GM18508 (cell line): ENCODE results near the gene FITM1.
A peak's percentile ranks its signal among the peaks of the same experiment; 100 is the strongest.

Source experiments
- ATAC-seq: cut with Tn5 transposase; IDR thresholded peaks from one replicate; pipeline ENCODE4 v1.9.1; 2021; ENCODE audit warnings: moderate number of reproducible peaks; ENCODE audit not compliant: insufficient read depth, unreplicated experiment

The FITM1 gene

GRCh38 chr14:24155100-24155499 lies 24.6 kb downstream of the FITM1 start:
- ATAC-seq: no peak

DNA sequence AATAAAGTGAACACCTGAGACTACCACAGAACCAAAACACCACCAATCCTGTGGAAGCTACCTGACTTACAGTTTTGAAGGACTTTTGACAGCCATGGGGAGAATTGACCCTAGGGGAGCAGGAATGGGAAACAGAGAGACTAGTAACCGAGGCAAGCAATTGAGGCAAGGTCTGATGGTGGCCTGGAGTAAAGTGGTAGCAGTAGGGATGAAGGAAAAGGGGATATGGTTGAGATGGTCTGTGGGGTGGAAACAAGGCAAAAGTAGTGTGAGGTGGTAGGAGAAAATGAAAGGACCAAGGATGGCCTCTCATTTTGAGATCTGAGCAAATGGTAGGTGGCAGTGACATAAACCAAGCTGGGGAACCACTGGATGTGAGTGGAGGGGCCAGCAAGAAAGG lies 26.4 kb downstream of the FITM1 start:
- no peak for ATAC-seq

DNA sequence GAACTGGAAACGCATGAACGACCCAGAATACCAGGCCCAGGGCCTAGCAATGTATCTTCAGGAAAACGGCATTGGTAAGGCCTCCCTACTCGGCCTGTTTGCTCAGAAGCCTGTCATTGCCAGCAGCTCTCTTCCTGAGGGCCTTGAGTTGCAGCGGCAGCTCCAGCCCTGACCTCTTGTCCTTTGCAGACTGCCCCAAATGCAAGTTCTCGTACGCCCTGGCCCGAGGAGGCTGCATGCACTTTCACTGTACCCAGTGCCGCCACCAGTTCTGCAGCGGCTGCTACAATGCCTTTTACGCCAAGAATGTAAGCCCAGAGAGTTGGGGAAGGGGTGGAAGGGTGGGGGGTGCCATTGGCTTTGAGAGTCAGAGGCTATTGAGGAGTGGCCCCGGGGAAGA lies 26.9 kb downstream of the FITM1 start:
- no peak for ATAC-seq

GRCh38 chr14:24159777-24160498 lies 29.5 kb downstream of the FITM1 start:
- no peak for ATAC-seq

GRCh38 chr14:24160499-24160849 lies 30.0 kb downstream of the FITM1 start:
- no peak for ATAC-seq

DNA sequence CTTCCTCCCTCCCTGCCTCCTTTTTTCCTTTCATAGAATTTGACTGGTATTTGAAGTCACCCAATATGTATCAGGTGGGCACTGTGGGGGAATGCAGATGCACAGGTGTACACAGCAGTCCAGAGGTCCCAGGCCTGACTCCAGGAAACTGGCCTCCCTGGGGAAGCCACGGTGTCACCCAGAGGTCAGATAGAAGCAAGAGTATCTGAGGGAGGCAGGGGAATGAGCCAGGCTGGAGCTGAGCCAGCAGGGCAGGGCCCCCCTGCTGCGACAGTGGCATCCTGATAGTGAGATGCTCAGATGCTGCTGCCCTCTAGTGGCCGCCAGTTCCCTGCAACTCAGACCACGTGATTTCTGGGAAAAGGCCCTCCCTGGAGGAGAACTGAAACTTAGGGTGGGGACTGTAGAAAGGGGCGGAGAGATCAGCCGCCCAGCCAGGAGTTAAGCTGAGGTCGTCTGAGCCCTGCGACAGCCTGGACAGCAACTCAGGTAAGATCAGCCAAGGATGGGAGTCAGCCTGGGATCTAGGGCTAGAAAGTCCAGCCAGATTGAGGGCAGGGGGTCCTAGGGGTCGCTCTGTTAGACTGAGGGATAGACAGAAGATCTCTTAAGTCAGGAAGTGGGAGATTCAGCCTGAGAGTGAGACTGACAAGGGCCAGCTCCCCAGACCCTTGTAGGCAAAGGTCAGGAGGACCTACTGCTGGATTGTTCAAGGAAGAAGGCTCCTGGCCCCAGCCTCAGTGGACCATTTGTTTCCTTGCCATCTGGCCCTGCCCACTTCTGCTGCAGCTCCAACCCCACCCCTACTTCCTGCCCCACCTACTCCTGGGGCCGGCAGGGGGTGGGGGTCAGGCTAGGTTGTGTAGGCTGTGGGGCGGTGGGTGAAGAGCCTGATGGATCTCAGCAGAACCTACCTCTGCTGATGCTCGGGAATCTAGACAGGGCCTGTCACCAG lies 30.7 kb downstream of the FITM1 start, which contains the start of gene IRF9:
TSS of gene IRF9 (plus strand) at position 416 of the 955 bp plus-strand sequence. CDS start 880 bp downstream, outside the sequence.
- ATAC-seq: peak; percentile 56

GRCh38 chr14:24162093-24162492 lies 31.6 kb downstream of the FITM1 start:
- no peak for ATAC-seq

DNA sequence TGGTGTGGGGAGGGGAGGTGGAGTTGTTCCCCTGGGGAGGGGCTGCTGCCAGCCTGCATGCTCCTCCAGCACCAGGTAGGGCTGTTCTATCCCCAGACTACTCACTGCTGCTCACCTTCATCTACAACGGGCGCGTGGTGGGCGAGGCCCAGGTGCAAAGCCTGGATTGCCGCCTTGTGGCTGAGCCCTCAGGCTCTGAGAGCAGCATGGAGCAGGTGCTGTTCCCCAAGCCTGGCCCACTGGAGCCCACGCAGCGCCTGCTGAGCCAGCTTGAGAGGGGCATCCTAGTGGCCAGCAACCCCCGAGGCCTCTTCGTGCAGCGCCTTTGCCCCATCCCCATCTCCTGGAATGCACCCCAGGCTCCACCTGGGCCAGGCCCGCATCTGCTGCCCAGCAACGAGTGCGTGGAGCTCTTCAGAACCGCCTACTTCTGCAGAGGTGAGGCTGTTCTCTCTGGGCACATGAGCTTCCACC lies 34.1 kb downstream of the FITM1 start:
- no peak for ATAC-seq

DNA sequence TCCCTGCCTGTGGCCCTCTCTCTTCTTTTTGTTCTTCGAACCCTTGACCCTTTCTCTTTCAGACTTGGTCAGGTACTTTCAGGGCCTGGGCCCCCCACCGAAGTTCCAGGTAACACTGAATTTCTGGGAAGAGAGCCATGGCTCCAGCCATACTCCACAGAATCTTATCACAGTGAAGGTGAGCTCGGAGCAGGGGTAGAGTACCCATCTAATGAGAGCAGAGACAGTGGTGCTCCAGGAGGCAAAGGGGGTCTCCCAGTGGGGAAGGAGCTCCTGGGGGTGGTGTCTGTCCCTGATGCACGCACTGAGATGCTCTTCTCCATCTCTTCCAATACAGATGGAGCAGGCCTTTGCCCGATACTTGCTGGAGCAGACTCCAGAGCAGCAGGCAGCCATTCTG lies 35.3 kb downstream of the FITM1 start:
- ATAC-seq: no peak

- no peak for ATAC-seq
These were observed 37.1 kb downstream of the FITM1 start for GRCh38 chr14:24167469-24168114.

GRCh38 chr14:24171422-24172260 lies 41.2 kb downstream of the FITM1 start, which contains the start of gene REC8:
TSS of gene REC8 (plus strand) at chr14:24172080. CDS start at chr14:24172553, 473 bp downstream.
- ATAC-seq: peak; percentile 61

DNA sequence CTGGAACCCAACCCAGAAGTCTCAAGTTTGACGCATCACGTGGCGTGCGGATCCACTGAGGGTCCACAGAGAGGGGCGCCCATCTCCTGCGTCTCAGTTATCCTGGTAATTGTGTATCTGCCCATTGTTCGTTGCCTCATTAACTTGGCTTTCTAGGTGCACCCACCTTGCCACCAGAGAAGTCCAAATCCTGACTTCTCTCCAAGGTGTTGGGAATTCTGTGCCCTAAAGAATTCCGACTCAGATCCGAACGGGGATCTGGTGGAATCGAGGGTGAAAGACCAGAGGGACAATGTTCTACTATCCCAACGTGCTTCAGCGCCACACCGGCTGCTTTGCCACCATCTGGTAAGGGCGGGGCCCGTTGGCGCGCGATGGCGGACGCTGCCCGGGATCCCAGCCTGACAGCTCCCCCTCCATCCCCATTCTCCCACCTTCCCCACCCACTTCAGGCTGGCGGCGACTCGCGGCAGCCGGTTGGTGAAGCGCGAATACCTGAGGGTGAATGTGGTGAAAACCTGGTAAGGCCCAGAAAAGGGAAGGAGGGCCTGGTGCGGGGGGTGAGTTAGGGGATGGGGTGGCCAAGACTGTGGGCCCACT lies 41.9 kb downstream of the FITM1 start:
- no peak for ATAC-seq

DNA sequence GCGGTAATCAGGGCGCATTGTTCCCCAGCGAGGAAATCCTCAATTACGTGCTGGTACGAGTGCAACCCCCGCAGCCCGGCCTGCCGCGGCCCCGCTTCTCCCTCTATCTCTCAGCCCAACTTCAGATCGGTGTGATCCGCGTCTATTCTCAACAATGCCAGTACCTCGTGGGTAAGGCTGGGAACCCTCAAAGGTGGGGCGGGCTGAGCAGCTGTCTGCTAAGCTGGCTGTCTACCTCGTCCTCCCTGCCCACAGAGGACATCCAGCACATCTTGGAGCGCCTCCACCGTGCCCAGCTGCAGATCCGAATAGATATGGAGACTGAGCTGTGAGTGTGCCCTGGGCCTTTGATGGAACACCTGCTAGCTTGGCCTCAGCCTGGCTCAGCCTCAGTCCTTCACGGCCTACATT lies 42.4 kb downstream of the FITM1 start:
- ATAC-seq: no peak

GRCh38 chr14:24176599-24176998 lies 46.1 kb downstream of the FITM1 start:
- ATAC-seq: no peak

GRCh38 chr14:24177041-24177825 lies 46.8 kb downstream of the FITM1 start:
- no peak for ATAC-seq

DNA sequence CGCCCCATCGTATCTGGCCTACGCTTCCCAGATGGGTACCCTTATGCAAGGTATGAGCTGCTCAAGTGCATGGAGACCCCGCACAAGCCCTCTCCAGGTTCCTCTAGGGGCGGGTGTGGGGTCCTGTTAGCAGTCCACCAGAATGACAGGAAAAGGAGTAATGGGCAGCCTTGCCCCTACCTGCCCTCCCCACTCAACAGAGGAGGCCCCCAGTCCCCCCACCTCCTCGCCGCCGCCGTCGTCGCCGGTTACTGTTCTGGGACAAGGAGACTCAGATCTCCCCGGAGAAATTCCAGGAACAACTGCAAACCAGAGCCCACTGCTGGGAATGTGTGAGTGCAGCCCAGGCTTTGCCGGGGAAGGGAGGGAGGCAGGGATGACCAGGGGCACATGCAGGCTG lies 47.4 kb downstream of the FITM1 start:
- ATAC-seq: no peak

- no peak for ATAC-seq
These were observed 48.1 kb downstream of the FITM1 start for GRCh38 chr14:24178399-24179178.
